Renal cortex interstitium (tissue), 11 donors: ENCODE measurements around the gene DZIP1L. TPM values are rescaled to one million over a fixed set of nuclear protein-coding genes. Genes with fewer than 3 reads are reported as not detected.

Experiments used
- DNase-seq, 11 donors: peaks; one replicate each; pipeline ENCODE4 v3.0.0-alpha.2; 2013; ENCODE audit warnings: low read depth in 9 of 11, low spot score in 4 of 11; ENCODE audit errors: extremely low read depth in 1 of 11
- polyA plus RNA-seq, 3 donors: library from polyadenylated mRNA; unstranded; fragments of 120-200 nt; gene quantifications; one replicate each; pipeline ENCODE4 v1.2.1, GENCODE V29; 2013; ENCODE audit not compliant: insufficient read length in 3 of 3

The DZIP1L gene
- polyA plus RNA-seq, 3 donors = 14.5 to 25.7 (median 16.4) TPM

DNA sequence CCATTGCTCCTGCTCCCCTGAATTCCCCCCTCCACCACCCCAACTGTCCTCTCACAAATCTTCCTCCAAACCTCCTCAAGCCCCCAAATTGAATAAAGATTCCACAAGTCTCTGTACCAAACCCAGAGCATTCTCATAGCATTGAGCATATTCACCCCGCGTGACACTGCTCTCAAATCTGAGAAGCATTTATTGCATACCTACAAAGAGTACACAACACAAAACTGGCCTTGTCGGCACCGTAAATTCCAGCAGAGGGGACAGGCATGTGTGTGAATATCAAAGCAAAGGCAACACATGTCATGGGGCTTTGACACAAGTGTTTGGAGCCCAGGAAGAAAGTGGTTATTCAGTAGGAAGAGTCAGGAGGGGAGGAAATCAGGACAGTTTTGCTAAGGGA is 102.9 kb downstream of the DZIP1L start:
- no peak for DNase-seq

Other genes starting within 250 kb of the DZIP1L start
- gene CLDN18, start 105.4 kb downstream of the DZIP1L start, polyA plus RNA-seq = 1 to 10 TPM; 1.0 to 1.8 (median 1.5) TPM
- 1 to 10 TPM in 1 of 3 donors, under 1 TPM in 2; 0.85 to 3.3 (median 1.00) TPM for gene A4GNT, start 16.8 kb upstream of the DZIP1L start, polyA plus RNA-seq
- 10 to 100 TPM; 19.9 to 23.1 (median 21.4) TPM for gene DBR1, start 59.3 kb upstream of the DZIP1L start, polyA plus RNA-seq
- gene ARMC8, start 71.7 kb upstream of the DZIP1L start, polyA plus RNA-seq = 10 to 100 TPM; 43.7 to 59.8 (median 52.7) TPM
- gene NME9, start 214.2 kb upstream of the DZIP1L start, polyA plus RNA-seq = 1 to 10 TPM; 1.8 to 4.9 (median 2.4) TPM
- 10 to 100 TPM; 23.4 to 30.7 (median 29.4) TPM for gene MRAS, start 233.0 kb upstream of the DZIP1L start, polyA plus RNA-seq